HUES6 (cell line): ENCODE data around the gene IFNGR2.
"Not testable (repeated sequence)": the region's sequence is repeated elsewhere in the genome, so short reads cannot be mapped to it uniquely, and the experiment has no call there.

Experiments used
- H3K27ac ChIP-seq: 2 replicates; pipeline ENCODE4 v1.7.0; 2013; ENCODE audit warnings: low read depth, mild to moderate bottlenecking, low read length, inconsistent platforms
- H3K27me3 ChIP-seq: 2 replicates; pipeline ENCODE4 v1.6.1; 2013; ENCODE audit warnings: low read length; ENCODE audit not compliant: control insufficient read depth, insufficient read depth
- H3K36me3 ChIP-seq: 2 replicates; pipeline ENCODE4 v1.6.1; 2013; ENCODE audit warnings: low read length; ENCODE audit not compliant: control insufficient read depth, insufficient read depth
- H3K4me1 ChIP-seq: 2 replicates; pipeline ENCODE4 v1.6.1; 2013; ENCODE audit warnings: low read length; ENCODE audit not compliant: control insufficient read depth, insufficient read depth
- H3K4me3 ChIP-seq: 2 replicates; pipeline ENCODE4 v1.5.1; 2013; ENCODE audit warnings: low read depth, low read length
- H3K9ac ChIP-seq: one replicate; pipeline ENCODE4 v1.6.1; 2013; ENCODE audit warnings: mild to moderate bottlenecking, low read length
- H3K9me3 ChIP-seq: 2 replicates; pipeline ENCODE4 v1.6.1; 2013; ENCODE audit warnings: low read depth, low read length; ENCODE audit not compliant: control insufficient read depth, insufficient read depth

IFNGR2 gene

GRCh38 chr21:33403786-33404585 lies 773 bp downstream of the IFNGR2 start:
- Histone ChIP-seq H3K4me3 (peak overlapping the region; percentile 77), H3K9me3 (no peaks in the 10 kb centered on the region), H3K27ac (peak overlapping the region; percentile 69; the same call in 1 of the 2 replicates), H3K36me3 (no peaks in the 10 kb centered on the region; the same call in 1 of the 2 replicates), H3K9ac (peak overlapping the region; percentile 62), H3K4me1 (peaks cover 14% of the 10 kb centered on the region), H3K27me3 (no peaks in the 10 kb centered on the region)

- H3K9ac ChIP-seq, result no peak overlapping the region
- no peaks in the 10 kb centered on the region for H3K9me3 ChIP-seq
- H3K4me1 ChIP-seq, result peaks cover 14% of the 10 kb centered on the region
- H3K4me3 ChIP-seq, result no peak overlapping the region
- no peak overlapping the region for H3K27ac ChIP-seq
- no peaks in the 10 kb centered on the region for H3K27me3 ChIP-seq
- peaks cover 7% of the 10 kb centered on the region for H3K36me3 ChIP-seq
These were observed 3.3 kb downstream of the IFNGR2 start for GRCh38 chr21:33406493-33406892.

GRCh38 chr21:33411949-33412430 lies 8.8 kb downstream of the IFNGR2 start:
- peaks cover 13% of the 10 kb centered on the region; the same call in 1 of the 2 replicates for H3K4me1 ChIP-seq
- no peaks in the 10 kb centered on the region for H3K27me3 ChIP-seq
- no peaks in the 10 kb centered on the region for H3K9me3 ChIP-seq
- no peak overlapping the region for H3K9ac ChIP-seq
- peaks cover 21% of the 10 kb centered on the region for H3K36me3 ChIP-seq
- no peak overlapping the region for H3K27ac ChIP-seq
- no peak overlapping the region for H3K4me3 ChIP-seq

GRCh38 chr21:33412439-33412831 lies 9.2 kb downstream of the IFNGR2 start:
- H3K27me3 ChIP-seq, H3K9me3 ChIP-seq, H3K9ac ChIP-seq, H3K4me3 ChIP-seq, H3K27ac ChIP-seq: not testable (repeated sequence)
- Histone ChIP-seq H3K4me1 (peaks cover 13% of the 10 kb centered on the region; the same call in 1 of the 2 replicates), H3K36me3 (peaks cover 24% of the 10 kb centered on the region)

GRCh38 chr21:33412832-33413519 lies 9.8 kb downstream of the IFNGR2 start:
- Histone ChIP-seq H3K9me3 (no peaks in the 10 kb centered on the region), H3K27me3 (no peaks in the 10 kb centered on the region), H3K9ac (no peak overlapping the region), H3K4me3 (no peak overlapping the region), H3K4me1 (peaks cover 13% of the 10 kb centered on the region; the same call in 1 of the 2 replicates), H3K27ac (no peak overlapping the region), H3K36me3 (peaks cover 27% of the 10 kb centered on the region)

GRCh38 chr21:33414068-33414467 lies 10.9 kb downstream of the IFNGR2 start:
- H3K27ac ChIP-seq, result no peak overlapping the region
- peaks cover 13% of the 10 kb centered on the region; the same call in 1 of the 2 replicates for H3K4me1 ChIP-seq
- peaks cover 27% of the 10 kb centered on the region for H3K36me3 ChIP-seq
- H3K9me3 ChIP-seq, result no peaks in the 10 kb centered on the region
- no peaks in the 10 kb centered on the region for H3K27me3 ChIP-seq
- no peak overlapping the region for H3K4me3 ChIP-seq
- no peak overlapping the region for H3K9ac ChIP-seq

- Histone ChIP-seq H3K4me3 (no peak overlapping the region), H3K4me1 (peaks cover 13% of the 10 kb centered on the region; the same call in 1 of the 2 replicates), H3K9ac (no peak overlapping the region), H3K9me3 (no peaks in the 10 kb centered on the region), H3K36me3 (peaks cover 32% of the 10 kb centered on the region), H3K27me3 (no peaks in the 10 kb centered on the region), H3K27ac (no peak overlapping the region)
These were observed 11.7 kb downstream of the IFNGR2 start for GRCh38 chr21:33414926-33415325.

- Histone ChIP-seq H3K4me3 (no peak overlapping the region), H3K27me3 (no peaks in the 10 kb centered on the region), H3K9ac (no peak overlapping the region), H3K27ac (no peak overlapping the region), H3K4me1 (0 out of 2 replicates have a peak, but pooled peaks cover 9% of the 10 kb centered on the region), H3K9me3 (no peaks in the 10 kb centered on the region), H3K36me3 (peaks cover 43% of the 10 kb centered on the region)
These were observed 15.5 kb downstream of the IFNGR2 start for GRCh38 chr21:33418691-33419090.

- peaks cover 52% of the 10 kb centered on the region for H3K36me3 ChIP-seq
- 0 out of 2 replicates have a peak, but pooled peaks cover 4% of the 10 kb centered on the region for H3K4me1 ChIP-seq
- no peaks in the 10 kb centered on the region for H3K9me3 ChIP-seq
- no peak overlapping the region for H3K4me3 ChIP-seq
- no peak overlapping the region for H3K9ac ChIP-seq
- no peak overlapping the region for H3K27ac ChIP-seq
- H3K27me3 ChIP-seq, result no peaks in the 10 kb centered on the region
These were observed 16.4 kb downstream of the IFNGR2 start for GRCh38 chr21:33419538-33420123.

GRCh38 chr21:33421713-33422393 lies 18.6 kb downstream of the IFNGR2 start:
- H3K4me3 ChIP-seq, result no peak overlapping the region
- H3K9me3 ChIP-seq, result no peaks in the 10 kb centered on the region
- H3K36me3 ChIP-seq, result peaks cover 53% of the 10 kb centered on the region
- no peaks in the 10 kb centered on the region for H3K27me3 ChIP-seq
- H3K4me1 ChIP-seq, result 0 out of 2 replicates have a peak, but pooled peaks cover 4% of the 10 kb centered on the region
- no peak overlapping the region for H3K27ac ChIP-seq
- H3K9ac ChIP-seq, result no peak overlapping the region
